ENCODE results near the gene RGS1.

Gene RGS1

DNA sequence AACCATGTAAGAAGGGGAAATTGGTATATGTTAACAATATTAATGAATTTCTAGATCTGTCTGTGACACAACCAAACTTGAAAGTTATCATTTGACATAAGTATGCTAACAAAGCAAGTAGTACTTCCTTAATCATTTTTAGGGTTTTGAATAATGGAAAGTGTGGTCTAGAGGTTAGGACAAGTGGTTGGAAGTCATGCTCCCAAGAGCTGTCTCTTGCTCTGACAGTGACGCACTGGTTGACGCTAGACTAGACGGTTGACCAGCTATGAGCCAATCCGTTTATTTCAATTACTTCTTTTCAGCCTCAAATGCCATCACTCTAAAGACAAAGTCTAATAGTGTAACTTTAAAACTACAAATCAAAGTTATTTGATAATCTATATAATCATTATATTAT is 20.7 kb upstream of the RGS1 start:
- DNase-seq = no peak

DNA sequence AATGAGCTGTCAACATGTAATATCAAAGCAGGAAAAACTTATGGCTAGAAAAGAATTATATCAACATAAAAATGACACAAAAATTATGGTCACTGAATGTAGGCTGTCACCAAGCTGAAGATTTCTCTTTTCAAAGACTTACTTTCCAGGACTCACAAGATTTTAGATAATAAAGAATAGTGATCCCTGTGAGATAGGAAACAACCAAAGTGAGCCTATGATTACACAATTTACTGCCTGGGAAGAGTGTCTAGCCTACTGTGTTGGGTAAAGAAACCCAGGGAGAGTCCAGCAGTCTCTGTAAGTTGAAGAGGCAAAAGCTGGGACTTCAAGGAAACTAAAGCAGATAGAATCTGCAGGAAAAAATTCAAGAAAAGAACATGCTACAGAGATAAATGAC is 20.2 kb upstream of the RGS1 start:
- no peak for DNase-seq

DNA sequence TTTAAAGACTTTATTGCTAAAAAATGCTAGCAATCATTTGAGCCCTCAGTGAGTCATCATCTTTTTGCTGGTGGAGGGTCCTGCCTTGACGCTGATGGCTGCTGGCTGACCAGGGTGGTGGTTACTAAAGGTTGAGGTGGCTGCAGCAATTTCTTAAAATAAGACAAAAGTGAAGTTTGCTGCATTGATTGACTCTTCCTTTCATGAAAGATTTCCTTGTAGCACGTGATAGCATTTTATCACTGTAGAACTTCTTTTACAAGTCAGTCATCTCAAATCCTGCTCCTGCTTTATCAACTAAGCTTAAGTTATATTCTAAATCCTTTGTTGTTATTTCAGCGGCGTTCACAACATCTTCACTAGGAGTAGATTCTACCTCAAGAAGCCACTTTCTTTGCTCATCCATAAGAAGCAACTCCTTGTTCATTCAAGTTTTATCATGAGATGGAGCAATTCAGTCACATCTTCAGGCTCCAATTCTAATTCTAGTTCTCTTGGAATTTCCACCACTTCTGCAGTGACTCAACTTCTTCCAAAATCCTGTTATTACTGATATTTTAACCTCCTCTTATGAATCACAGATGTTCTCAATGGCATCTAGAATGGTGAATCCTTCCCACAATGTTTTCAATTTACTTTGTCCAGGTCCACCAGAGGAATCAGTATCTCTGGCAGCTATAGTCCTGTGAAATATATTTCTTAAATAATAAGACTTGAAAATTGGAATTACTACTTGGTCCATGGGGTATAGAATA is 17.6 kb upstream of the RGS1 start:
- no peak for DNase-seq

DNA sequence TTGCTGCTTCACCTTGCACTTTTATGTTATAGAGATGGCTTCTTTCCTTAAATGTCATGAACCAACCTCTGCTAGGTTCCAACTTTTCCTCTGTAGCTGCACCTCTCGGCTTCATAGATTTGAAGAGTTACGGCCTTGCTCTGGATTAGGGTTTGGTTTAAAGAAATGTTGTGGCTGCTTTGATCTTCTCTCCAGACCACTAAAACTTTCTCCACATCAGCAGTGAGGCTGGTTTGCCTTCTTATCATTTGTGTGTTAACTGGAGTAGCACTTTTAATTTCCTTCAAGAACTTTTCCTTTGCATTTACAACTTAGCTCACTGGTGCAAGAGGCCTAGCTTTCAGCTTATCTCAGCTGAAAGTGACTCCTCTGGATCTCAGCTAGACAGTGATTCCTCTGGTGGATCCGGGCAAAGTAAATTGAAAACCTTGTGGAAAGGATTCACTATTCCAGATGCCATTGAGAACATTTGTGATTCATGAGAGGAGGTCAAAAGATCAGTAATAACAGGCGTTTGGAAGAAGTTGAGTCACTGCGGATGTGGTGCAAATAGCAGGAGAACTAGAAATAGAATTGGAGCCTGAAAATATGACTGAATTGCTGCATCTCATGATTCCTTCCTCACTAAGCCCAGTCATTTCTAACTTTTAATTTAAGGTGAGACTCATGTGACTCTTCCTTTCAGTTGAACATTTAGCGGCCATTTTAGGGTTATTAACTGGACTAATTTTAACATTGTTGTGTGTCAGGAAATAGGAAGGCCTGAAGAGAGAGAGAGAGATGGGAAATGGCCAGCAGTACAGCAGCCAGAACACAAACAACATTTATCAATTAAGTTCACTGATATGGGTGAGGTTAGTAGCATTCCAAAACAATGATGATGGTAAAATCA is 16.2 kb upstream of the RGS1 start:
- DNase-seq = peak in 1 of 5 donors; percentile 80

DNA sequence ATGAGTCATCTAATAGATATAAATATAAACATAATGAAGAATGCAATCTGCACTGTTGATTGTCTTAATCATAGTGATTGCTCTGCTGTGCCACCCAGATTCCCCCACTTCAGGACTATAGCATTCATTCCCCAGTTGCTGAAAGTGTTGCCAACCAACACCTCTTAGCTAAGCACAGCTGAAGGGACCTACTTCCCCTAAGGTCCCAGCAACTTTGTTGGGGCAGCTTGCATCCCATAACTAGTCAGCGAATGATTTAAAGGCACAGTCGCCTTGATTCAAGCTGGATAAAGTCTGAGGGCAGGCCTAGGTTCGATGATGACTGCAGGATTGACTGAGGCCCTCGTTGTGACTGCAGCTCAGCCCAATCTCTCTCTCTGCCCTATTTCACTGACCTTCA is 14.3 kb upstream of the RGS1 start:
- DNase-seq = no peak

DNA sequence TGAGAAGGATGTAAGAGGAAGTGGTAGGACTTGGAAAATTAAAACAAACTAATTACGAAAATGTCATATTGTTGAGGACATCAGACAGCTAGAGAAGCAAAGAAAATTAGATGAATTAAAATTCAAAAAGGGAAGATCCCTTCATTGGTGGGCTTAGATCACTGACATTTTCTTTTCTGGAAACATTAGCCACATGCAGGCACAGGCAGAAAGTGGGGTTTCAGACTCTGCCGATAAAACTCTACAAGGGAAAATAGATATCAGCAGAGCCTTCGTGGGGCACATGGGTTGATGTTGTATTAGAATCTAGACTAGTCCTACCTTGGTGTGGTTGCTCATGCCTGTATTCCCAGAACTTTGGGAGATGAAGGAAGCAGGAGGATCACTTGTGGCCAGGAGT is 12.4 kb upstream of the RGS1 start:
- no peak for DNase-seq

DNA sequence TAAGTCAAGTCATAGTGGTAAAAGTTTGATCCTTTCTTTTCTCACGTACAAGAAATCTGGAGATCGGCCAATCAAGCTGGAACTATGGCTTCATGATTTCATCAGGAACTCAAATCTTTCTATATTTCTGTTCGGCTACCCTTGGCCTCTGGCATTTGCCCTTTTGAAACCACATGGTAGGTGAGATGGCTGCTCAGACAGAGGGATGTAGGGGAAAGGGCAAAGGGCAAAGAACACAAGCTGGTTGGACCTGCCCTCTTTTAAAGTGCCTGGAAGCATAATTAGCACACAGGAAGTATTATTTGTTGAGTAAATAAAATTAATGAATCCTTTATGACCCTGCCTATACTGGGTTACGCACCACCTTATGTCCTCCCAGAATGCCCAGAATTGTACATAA is 11.5 kb upstream of the RGS1 start:
- DNase-seq = no peak

DNA sequence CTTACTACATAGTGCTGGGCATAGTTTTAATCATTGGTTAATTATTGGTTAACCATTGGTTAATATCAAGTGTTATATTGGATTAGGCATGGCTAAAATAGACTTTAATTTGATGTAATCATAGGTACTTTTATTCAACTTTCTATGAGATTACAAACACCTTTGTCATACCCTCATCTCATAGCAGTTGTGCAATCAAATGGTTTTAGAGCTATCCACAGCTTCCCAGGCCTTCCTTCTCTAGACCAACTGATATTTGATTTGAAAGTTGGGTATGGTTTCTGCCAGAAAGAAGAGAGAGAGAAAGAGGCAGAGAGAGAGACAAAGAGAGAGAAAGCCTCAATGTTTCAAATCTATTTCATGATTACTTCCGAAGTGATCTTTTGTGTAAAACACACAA is 9.6 kb upstream of the RGS1 start:
- DNase-seq = no peak

DNA sequence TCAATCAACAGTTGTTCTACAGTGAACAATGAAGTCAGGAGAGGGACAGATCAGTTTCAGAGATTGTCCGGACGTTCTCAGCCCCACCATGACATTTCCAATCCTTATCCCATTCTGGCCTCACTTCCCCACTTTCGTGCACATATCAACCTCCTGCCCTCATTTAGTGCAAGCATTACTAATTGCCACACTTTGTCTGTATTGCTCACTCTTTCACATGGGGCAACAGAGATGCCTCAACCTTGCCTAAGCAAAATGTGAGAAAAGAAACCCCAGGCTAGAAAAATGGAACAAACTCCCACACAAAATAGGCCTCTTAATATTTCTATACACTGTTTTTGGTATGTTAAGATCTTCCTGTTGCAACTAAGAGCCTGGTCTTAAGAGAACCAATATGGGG is 8.9 kb upstream of the RGS1 start:
- no peak for DNase-seq

DNA sequence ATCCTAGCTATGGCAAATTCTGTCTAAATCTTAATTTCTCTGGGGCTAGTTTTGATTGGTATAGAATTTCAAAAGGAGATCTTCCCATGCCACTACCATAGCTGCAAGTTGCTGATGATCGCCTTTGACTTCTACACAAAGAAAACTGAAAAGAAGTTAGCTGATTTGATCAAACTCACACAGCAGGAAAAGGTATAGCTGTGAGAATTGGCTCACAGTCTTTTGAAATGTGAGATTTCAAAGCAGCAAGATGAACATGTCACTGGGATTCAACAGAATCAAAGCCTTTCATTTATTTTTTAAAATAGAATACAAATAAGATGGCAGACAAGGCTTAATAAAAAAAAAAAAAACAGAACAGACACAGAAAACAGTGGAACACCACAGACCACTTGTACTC is 7.5 kb upstream of the RGS1 start:
- DNase-seq = no peak

DNA sequence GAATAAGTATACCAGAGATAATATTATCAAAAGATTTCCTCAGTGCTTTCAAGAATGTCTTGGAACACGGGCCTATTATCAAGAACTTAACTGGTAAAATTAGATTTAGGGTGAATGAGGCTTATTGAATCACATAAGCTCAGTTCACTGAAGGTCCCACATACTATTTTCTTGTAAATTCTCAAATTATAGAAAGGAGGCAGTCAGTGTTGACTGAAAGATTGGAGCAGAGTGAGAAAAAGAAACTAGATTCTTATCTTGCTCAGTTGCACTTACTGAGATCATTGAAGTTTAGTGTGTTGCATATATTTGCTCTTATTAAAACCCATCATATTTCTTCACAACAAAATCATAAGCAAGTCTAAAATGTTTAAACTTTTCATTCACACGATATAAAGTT is 3.9 kb upstream of the RGS1 start:
- DNase-seq = peak in 1 of 5 donors; percentile 52

DNA sequence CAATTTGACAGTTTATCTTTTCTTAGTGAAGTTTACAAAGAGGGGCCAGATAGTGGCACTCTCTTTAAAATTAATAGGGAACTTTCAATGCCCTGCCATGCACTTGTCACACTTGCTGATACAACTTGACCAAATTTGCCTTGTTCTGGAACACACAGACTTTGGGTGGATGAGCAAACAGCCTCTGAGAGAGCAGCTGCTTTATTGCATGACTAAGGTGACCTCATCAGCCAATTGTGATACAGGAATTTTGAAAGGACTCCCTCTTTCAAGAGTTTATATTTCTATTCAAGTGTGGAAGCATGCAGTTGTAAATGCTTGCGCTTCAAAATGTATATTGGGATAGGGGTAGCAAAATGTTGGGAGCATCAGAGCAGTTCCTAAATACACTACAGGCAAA is 2.1 kb upstream of the RGS1 start:
- no peak for DNase-seq

DNA sequence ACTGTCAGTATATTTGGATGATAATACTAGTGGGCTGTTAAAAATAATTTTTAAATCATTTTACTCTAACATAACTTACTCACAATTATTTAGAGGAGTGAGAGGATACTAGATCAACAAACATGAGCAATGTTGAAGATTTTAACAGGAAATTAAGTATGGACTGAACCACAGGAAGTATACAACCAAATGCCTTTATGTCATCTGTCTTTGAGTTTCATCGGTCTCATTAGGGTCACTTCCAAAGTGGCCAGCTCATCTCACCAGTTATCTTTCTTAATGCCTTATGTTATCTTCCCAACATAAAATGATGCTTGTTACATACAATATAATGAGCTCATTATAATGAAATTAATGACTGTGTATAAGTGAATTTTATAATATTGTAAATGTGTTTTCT is 1.5 kb upstream of the RGS1 start:
- no peak for DNase-seq

DNA sequence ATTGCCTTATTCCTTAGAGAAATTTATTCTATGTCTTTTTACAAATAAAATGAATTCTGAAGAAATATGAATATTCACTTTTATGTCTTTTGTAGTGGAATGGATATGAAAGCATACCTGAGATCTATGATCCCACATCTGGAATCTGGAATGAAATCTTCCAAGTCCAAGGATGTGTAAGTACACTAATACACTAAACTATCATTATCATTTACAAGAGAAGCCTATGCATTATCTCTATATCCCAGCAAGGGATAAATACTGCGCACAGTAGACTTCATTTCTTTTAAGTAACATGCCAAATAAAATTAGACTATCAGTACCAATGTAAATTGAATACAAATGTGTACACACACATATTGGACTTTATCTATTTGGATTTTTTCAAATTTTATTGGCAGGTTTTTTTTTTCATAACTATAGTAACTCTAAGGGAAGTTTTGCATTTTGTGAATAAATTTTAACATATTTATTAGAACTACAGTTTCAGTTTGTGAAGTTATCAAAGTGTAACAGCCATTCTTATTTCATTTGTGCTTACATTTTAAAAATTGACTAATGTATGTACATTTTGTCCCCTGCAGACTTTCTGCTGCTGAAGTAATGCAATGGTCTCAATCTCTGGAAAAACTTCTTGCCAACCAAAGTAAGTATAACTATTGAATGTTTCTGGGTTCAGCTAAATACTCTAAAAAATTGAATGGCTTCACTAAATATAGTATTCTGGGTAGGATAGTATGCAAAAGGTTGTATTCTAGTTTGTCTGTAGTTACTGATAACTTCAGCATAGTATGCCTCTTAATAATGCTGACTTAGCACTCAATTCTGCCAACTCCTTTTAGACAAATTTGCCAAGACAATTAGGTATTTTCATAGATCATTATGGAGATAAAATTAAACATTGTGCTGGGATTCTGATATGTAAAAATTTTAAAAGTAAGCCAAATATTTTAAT is 894 bp downstream of the RGS1 start:
- no peak for DNase-seq

DNA sequence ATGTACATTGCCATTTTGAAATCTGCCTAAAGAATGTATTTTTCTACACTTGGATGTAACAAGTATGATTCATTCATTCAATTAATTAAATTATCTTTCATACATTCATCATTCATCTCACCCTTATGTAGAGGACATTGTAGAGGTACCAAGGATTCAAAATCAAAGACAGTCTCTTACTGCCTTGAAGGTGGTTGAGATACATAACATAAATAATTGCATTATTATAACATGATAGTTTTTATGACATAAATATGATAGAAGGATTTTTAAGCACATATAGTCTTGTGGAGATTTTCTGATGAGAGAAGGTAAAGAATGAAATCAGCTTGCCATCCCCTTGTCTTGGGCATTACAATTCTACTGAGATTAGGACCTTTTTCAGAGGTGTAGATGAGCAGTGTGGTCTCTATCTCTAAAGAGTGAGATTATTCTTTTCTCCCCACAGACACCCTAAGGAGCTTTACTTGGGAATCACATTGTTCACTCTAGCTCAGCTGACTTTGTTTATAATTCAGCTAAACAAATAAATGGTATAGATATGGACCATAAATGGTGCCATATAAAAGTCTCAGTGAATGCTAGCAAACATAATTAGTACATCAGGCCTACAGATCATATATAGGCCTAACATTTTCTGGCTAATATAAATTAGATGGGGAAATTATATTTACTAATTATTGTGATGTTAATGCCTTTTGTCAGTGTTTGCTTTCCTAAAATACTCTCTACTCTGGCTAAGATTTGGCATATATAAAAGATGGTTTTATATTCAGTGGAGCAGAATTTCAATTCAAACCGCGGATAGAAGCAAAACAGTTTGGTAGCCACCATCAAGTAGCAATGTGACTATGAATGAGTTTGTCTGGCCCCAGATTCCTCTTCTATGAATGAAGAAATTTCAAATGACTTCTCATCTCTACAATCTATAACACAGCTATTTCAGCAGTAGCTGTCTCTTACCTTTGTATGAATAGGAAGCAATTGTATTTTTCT is 1.9 kb downstream of the RGS1 start:
- DNase-seq = no peak

DNA sequence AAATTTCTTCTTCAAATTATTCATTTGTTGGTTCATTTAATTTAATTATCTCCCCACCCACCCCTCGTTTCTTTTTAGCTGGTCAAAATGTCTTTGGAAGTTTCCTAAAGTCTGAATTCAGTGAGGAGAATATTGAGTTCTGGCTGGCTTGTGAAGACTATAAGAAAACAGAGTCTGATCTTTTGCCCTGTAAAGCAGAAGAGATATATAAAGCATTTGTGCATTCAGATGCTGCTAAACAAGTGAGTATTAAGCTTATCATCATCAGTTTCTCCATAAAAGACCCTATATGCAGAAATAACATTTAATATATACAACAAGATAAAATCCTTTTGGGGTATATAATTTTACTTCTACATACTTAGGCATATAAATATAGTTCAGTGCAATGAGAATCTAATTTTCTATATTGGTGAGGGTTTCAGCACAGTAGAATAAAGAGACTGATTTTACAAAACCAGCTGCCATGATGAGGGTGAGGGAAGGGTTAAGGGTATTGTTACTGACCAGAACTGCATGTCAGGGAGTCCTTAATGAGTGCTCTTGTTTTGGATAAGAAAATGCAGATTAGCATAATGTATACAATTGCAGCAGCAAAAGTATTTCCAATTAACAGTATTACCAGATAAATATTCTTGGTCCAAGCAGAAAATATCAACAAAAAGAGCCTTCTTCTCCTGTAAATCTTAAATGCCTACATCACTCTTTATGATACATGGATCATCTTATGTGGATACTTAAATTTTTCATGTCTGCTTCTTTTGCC is 2.8 kb downstream of the RGS1 start:
- no peak for DNase-seq

DNA sequence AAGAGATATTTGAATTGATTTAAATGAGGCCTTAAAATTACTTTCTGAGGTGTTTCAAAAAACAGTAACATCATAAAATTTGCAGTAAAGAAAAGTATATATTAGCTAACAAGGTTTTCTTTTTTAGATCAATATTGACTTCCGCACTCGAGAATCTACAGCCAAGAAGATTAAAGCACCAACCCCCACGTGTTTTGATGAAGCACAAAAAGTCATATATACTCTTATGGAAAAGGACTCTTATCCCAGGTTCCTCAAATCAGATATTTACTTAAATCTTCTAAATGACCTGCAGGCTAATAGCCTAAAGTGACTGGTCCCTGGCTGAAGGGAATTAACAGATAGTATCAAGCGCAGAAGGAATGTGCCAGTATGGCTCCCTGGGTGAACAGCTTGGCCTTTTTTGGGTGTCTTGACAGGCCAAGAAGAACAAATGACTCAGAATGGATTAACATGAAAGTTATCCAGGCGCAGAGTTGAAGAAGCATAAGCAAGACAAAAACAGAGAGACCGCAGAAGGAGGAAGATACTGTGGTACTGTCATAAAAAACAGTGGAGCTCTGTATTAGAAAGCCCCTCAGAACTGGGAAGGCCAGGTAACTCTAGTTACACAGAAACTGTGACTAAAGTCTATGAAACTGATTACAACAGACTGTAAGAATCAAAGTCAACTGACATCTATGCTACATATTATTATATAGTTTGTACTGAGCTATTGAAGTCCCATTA is 3.6 kb downstream of the RGS1 start:
- DNase-seq = peak in 1 of 5 donors; percentile 44

DNA sequence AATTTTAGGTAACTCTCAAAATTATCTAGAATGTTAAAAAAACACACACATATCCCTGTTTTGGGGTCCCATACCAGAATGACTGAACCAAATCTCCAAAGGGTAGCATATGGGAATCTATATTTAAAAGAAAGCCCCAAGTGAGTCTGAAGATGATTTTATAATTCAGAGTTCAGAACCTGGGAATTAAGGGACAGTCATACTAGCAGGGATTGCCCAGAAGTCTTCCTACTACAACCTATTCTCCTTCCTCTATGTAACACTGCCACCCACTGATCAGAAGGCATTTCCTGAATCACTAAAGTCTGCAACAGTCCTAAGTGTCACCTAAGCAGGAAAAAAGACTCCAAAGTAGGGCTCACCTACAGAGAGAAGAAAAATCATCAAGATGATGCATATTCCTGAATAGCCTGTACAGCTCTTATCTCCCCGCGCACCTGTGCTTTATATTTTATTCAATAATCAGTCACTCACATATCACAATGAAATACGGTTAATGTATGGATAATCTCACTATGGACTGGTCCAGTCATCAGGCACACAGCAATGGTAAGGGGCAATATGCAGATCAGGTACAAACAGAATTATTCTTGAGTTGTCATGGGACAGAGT is 4.9 kb downstream of the RGS1 start:
- peak in 2 of 5 donors; percentile 11 to 60 for DNase-seq

DNA sequence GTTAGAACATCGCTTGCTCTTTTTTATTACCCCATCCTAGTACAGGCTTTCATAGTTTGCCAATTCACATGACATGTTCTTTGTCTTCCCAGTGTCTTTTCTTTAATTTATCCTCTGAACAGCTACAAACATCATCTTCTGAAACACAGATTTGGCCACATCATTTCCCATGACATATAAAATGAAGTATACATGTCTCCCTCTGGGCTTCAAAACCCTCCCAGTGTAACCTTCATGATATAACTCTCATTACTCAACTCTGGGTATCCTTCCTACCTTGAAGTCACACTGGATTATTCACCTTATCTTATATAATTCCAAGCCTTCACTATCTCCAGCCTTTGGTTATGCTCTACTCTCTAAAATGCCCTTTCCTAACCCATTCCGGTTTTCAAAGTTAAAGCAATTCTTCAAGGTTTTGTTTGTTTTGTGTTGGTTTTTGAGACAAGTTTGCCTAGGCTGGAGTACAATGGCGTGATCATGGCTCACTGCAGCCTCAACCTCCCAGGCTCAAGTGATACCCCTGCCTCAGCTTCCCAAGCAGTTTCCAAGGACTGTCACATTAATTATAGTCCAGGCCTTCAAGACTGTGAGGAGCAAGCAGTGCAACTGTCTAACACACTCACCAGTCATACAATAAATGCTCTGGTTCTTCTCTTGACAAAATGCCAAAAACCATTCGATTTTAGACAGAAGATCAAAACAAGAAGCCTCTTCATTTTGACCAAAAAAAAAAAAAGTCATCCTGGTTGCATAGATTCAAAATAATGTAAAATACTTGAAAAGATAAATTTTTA is 5.8 kb downstream of the RGS1 start:
- DNase-seq = no peak
